SK-N-SH treated with all-trans-retinoic acid at 6 μM for 48 hours (cell line): ENCODE results near the gene CABP4.

Experiments used
- ATAC-seq: fragments of 200-7000 bp; cut with Tn5 transposase; 3 replicates; pipeline ENCODE4 v1.9.1; 2020; ENCODE audit warnings: mild to moderate bottlenecking, moderate library complexity
- ARNTL ChIP-seq: fragments of 450-650 bp; formaldehyde crosslinking; IDR thresholded peaks from 2 replicates; pipeline ENCODE4 v1.5.0; 2020; ENCODE audit warnings: low read depth, mild to moderate bottlenecking, moderate library complexity, borderline replicate concordance
- BACH2 ChIP-seq: fragments of 250-450 bp; sonication (Bioruptor Pico); IDR thresholded peaks from 2 replicates; pipeline ENCODE4 v1.9.0; 2021; ENCODE audit warnings: mild to moderate bottlenecking, borderline replicate concordance
- CSDC2 ChIP-seq: fragments of 250-450 bp; sonication (Bioruptor Pico); IDR thresholded peaks from 2 replicates; pipeline ENCODE4 v1.5.0; 2020; ENCODE audit warnings: mild to moderate bottlenecking, moderate library complexity
- ESRRG ChIP-seq: fragments of 250-450 bp; sonication (Bioruptor Pico); IDR thresholded peaks from 2 replicates; pipeline ENCODE4 v1.6.1; 2021; ENCODE audit warnings: mild to moderate bottlenecking
- GLIS3 ChIP-seq: fragments of 250-450 bp; sonication (Bioruptor Pico); IDR thresholded peaks from 2 replicates; pipeline ENCODE4 v1.5.0; 2020; ENCODE audit warnings: mild to moderate bottlenecking, moderate library complexity
- ISL1 ChIP-seq: fragments of 250-450 bp; sonication (Bioruptor Pico); IDR thresholded peaks from 2 replicates; pipeline ENCODE4 v2.1.2; 2022; ENCODE audit warnings: mild to moderate bottlenecking, moderate library complexity
- OSR1 ChIP-seq: fragments of 250-450 bp; sonication (Bioruptor Pico); IDR thresholded peaks from 2 replicates; pipeline ENCODE4 v1.8.0; 2022; ENCODE audit warnings: moderate library complexity, mild to moderate bottlenecking, inconsistent platforms
- PPARA ChIP-seq: fragments of 250-450 bp; sonication (Bioruptor Pico); IDR thresholded peaks from 2 replicates; pipeline ENCODE4 v1.5.0; 2020; ENCODE audit warnings: mild to moderate bottlenecking, borderline replicate concordance
- RARB ChIP-seq: fragments of 250-450 bp; sonication (Bioruptor Pico); IDR thresholded peaks from 2 replicates; pipeline ENCODE4 v1.8.0; 2021; ENCODE audit warnings: mild to moderate bottlenecking, moderate library complexity
- SNAI2 ChIP-seq: fragments of 250-450 bp; sonication (Bioruptor Pico); IDR thresholded peaks from 2 replicates; pipeline ENCODE4 v1.5.0; 2020; ENCODE audit warnings: mild to moderate bottlenecking, moderate library complexity
- TCF4 ChIP-seq: fragments of 250-450 bp; sonication (Bioruptor Pico); IDR thresholded peaks from 2 replicates; pipeline ENCODE4 v1.8.0; 2021; ENCODE audit warnings: mild to moderate bottlenecking, moderate library complexity, borderline replicate concordance
- TOX ChIP-seq: fragments of 250-450 bp; sonication (Bioruptor Pico); IDR thresholded peaks from 2 replicates; pipeline ENCODE4 v1.8.0; 2021; ENCODE audit warnings: mild to moderate bottlenecking, moderate library complexity, borderline replicate concordance
- ZC3H10 ChIP-seq: fragments of 250-450 bp; sonication (Bioruptor Pico); IDR thresholded peaks from 2 replicates; pipeline ENCODE4 v1.5.1; 2021; ENCODE audit warnings: mild to moderate bottlenecking, moderate library complexity
- ZFP3 ChIP-seq: fragments of 250-450 bp; sonication (Bioruptor Pico); IDR thresholded peaks from 2 replicates; pipeline ENCODE4 v1.5.0; 2020; ENCODE audit warnings: mild to moderate bottlenecking, moderate library complexity
- ZFP30 ChIP-seq: fragments of 450-650 bp; formaldehyde crosslinking; IDR thresholded peaks from 2 replicates; pipeline ENCODE4 v1.5.0; 2022; ENCODE audit warnings: mild to moderate bottlenecking, moderate library complexity
- ZNF565 ChIP-seq: fragments of 450-650 bp; formaldehyde crosslinking; conservative IDR thresholded peaks from 2 replicates; pipeline ENCODE4 v1.5.0; 2020; ENCODE audit warnings: low read depth, mild to moderate bottlenecking, moderate library complexity
- ZNF70 ChIP-seq: fragments of 450-650 bp; formaldehyde crosslinking; IDR thresholded peaks from 2 replicates; pipeline ENCODE4 v1.5.0; 2020; ENCODE audit warnings: mild to moderate bottlenecking, moderate library complexity
- ZNF8 ChIP-seq: fragments of 450-650 bp; formaldehyde crosslinking; IDR thresholded peaks from 2 replicates; pipeline ENCODE4 v1.5.0; 2020; ENCODE audit warnings: mild to moderate bottlenecking, moderate library complexity
- TF ChIP-seq, protein P1 (sequence below): fragments of 250-450 bp; sonication (Bioruptor Pico); IDR thresholded peaks from 2 replicates; pipeline ENCODE4 v1.5.0; 2020; ENCODE audit warnings: mild to moderate bottlenecking, moderate library complexity
- TF ChIP-seq, protein P2 (sequence below): fragments of 250-450 bp; sonication (Bioruptor Pico); IDR thresholded peaks from 2 replicates; pipeline ENCODE4 v1.5.1; 2020; ENCODE audit warnings: low read depth, mild to moderate bottlenecking, moderate library complexity
- TF ChIP-seq, protein P3 (sequence below): fragments of 250-450 bp; sonication (Bioruptor Pico); IDR thresholded peaks from 2 replicates; pipeline ENCODE4 v1.8.0; 2021; ENCODE audit warnings: low read depth, mild to moderate bottlenecking, moderate library complexity, borderline replicate concordance
- TF ChIP-seq, protein P4 (sequence below): fragments of 250-450 bp; sonication (Bioruptor Pico); IDR thresholded peaks from 2 replicates; pipeline ENCODE4 v1.8.0; 2020; ENCODE audit warnings: mild to moderate bottlenecking, moderate library complexity, borderline replicate concordance
- TF ChIP-seq, protein P5 (sequence below): fragments of 250-450 bp; sonication (Bioruptor Pico); IDR thresholded peaks from 2 replicates; pipeline ENCODE4 v1.5.1; 2021; ENCODE audit warnings: mild to moderate bottlenecking, moderate library complexity

The CABP4 gene

DNA sequence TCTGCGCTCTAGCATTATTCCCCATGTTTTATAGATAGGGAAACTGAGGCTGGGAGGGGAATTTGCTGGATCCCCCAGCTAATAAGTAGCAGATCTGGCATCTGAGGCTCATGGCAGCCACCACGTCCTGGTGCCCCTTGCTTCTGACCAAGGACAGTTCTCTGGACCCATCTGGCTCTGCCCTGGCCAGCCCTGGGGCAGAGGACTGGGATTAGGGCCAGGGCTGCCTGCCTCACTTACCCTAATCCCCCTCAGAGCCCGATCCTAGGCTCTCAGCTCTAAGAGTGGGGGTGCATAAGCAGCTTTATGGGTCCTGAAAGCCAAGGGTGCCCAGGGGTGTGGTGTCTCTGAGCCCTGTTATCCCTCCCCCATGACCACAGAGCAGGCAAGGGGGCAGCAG lies at the start of gene CABP4:
Gene CABP4, plus strand, starts transcription at position 301 of the 400 bp plus-strand sequence. Its CDS starts 70 bp downstream, at position 371.
- ATAC-seq, result no peak
- TF ChIP-seq BACH2 (CRISPR knock-in tag) (no peak), ZFP30 (CRISPR knock-in tag) (no peak), ZNF8 (no peak), GLIS3 (CRISPR knock-in tag) (no peak), ARNTL (CRISPR knock-in tag) (no peak), TCF4 (CRISPR knock-in tag) (no peak), ZNF70 (CRISPR knock-in tag) (no peak), ESRRG (CRISPR knock-in tag) (no peak), RARB (CRISPR knock-in tag) (no peak), SNAI2 (CRISPR knock-in tag) (no peak), PPARA (CRISPR knock-in tag) (no peak), TOX (no peak), ZFP3 (CRISPR knock-in tag) (no peak), ISL1 (no peak), ZC3H10 (no peak)
- TF ChIP-seq, protein P1, sequence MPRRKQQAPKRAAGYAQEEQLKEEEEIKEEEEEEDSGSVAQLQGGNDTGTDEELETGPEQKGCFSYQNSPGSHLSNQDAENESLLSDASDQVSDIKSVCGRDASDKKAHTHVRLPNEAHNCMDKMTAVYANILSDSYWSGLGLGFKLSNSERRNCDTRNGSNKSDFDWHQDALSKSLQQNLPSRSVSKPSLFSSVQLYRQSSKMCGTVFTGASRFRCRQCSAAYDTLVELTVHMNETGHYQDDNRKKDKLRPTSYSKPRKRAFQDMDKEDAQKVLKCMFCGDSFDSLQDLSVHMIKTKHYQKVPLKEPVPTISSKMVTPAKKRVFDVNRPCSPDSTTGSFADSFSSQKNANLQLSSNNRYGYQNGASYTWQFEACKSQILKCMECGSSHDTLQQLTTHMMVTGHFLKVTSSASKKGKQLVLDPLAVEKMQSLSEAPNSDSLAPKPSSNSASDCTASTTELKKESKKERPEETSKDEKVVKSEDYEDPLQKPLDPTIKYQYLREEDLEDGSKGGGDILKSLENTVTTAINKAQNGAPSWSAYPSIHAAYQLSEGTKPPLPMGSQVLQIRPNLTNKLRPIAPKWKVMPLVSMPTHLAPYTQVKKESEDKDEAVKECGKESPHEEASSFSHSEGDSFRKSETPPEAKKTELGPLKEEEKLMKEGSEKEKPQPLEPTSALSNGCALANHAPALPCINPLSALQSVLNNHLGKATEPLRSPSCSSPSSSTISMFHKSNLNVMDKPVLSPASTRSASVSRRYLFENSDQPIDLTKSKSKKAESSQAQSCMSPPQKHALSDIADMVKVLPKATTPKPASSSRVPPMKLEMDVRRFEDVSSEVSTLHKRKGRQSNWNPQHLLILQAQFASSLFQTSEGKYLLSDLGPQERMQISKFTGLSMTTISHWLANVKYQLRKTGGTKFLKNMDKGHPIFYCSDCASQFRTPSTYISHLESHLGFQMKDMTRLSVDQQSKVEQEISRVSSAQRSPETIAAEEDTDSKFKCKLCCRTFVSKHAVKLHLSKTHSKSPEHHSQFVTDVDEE (CRISPR knock-in tag), result no peak
- TF ChIP-seq, protein P2, sequence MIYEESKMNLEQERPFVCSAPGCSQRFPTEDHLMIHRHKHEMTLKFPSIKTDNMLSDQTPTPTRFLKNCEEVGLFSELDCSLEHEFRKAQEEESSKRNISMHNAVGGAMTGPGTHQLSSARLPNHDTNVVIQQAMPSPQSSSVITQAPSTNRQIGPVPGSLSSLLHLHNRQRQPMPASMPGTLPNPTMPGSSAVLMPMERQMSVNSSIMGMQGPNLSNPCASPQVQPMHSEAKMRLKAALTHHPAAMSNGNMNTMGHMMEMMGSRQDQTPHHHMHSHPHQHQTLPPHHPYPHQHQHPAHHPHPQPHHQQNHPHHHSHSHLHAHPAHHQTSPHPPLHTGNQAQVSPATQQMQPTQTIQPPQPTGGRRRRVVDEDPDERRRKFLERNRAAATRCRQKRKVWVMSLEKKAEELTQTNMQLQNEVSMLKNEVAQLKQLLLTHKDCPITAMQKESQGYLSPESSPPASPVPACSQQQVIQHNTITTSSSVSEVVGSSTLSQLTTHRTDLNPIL (CRISPR knock-in tag), result no peak
- TF ChIP-seq, protein P3, sequence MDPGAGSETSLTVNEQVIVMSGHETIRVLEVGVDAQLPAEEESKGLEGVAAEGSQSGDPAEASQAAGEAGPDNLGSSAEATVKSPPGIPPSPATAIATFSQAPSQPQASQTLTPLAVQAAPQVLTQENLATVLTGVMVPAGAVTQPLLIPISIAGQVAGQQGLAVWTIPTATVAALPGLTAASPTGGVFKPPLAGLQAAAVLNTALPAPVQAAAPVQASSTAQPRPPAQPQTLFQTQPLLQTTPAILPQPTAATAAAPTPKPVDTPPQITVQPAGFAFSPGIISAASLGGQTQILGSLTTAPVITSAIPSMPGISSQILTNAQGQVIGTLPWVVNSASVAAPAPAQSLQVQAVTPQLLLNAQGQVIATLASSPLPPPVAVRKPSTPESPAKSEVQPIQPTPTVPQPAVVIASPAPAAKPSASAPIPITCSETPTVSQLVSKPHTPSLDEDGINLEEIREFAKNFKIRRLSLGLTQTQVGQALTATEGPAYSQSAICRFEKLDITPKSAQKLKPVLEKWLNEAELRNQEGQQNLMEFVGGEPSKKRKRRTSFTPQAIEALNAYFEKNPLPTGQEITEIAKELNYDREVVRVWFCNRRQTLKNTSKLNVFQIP (CRISPR knock-in tag), result no peak
- TF ChIP-seq, protein P4, sequence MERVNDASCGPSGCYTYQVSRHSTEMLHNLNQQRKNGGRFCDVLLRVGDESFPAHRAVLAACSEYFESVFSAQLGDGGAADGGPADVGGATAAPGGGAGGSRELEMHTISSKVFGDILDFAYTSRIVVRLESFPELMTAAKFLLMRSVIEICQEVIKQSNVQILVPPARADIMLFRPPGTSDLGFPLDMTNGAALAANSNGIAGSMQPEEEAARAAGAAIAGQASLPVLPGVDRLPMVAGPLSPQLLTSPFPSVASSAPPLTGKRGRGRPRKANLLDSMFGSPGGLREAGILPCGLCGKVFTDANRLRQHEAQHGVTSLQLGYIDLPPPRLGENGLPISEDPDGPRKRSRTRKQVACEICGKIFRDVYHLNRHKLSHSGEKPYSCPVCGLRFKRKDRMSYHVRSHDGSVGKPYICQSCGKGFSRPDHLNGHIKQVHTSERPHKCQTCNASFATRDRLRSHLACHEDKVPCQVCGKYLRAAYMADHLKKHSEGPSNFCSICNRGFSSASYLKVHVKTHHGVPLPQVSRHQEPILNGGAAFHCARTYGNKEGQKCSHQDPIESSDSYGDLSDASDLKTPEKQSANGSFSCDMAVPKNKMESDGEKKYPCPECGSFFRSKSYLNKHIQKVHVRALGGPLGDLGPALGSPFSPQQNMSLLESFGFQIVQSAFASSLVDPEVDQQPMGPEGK, result no peak
- TF ChIP-seq, protein P5, sequence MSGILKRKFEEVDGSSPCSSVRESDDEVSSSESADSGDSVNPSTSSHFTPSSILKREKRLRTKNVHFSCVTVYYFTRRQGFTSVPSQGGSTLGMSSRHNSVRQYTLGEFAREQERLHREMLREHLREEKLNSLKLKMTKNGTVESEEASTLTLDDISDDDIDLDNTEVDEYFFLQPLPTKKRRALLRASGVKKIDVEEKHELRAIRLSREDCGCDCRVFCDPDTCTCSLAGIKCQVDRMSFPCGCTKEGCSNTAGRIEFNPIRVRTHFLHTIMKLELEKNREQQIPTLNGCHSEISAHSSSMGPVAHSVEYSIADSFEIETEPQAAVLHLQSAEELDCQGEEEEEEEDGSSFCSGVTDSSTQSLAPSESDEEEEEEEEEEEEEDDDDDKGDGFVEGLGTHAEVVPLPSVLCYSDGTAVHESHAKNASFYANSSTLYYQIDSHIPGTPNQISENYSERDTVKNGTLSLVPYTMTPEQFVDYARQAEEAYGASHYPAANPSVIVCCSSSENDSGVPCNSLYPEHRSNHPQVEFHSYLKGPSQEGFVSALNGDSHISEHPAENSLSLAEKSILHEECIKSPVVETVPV (CRISPR knock-in tag), result no peak

DNA sequence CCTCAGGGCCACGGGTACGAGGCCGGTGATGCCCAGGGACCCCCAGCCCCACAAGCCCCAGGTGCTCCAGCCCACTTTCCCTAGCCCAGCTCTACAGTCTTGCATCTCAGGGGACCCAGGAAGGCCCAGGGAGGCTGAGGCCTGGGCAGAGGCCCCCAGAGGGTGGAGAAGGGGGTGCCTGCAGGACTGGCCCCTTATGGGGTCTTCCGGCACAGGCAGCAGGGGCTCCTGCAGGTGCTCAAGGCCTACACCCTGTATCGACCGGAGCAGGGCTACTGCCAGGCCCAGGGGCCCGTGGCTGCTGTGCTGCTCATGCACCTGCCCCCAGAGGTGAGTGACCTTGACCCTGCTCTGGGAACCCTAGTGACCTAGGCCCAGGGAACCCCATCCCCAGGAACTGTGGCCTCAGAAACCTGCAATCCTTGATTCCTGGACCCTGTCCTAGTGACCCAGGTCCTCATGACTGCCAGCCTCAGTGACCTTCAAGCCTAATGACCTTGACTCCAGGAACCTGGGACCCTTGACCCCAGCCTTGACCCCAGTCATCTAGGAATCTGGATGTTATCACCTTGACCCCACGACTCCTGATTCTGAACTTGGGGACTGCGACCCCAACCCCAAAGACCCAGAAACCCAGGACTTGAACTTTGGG lies 49.3 kb upstream of the CABP4 start:
- ATAC-seq, result no peak
- TF ChIP-seq ZNF70 (CRISPR knock-in tag), result no peak
- no peak for TF ChIP-seq OSR1 (CRISPR knock-in tag)
- TF ChIP-seq, protein P2 (CRISPR knock-in tag), result no peak
- TF ChIP-seq BACH2 (CRISPR knock-in tag), result no peak
- TF ChIP-seq CSDC2 (CRISPR knock-in tag), result no peak
- TF ChIP-seq, protein P1 (CRISPR knock-in tag), result no peak
- TF ChIP-seq GLIS3 (CRISPR knock-in tag), result no peak
- TF ChIP-seq TOX, result no peak
- TF ChIP-seq RARB (CRISPR knock-in tag), result no peak
- TF ChIP-seq, protein P5 (CRISPR knock-in tag), result no peak
- TF ChIP-seq ZNF565, result no peak
